OCI-LY7 (cell line): ENCODE data around the gene RIN3.

ENCODE experiments used
- EZH2phosphoT487 ChIP-seq: fragments of 200-600 bp; sonication (generic); IDR thresholded peaks from 2 replicates; pipeline ENCODE4 v1.6.1; 2018; ENCODE audit warnings: low read depth, borderline replicate concordance, mild to moderate bottlenecking, mixed run types, antibody characterized with exemption, low read length, moderate library complexity, mixed read lengths
- TF ChIP-seq, protein P1 (sequence below): fragments of 200-600 bp; sonication (generic); conservative IDR thresholded peaks from 2 replicates; pipeline ENCODE4 v1.5.1; 2014; ENCODE audit warnings: mild to moderate bottlenecking, antibody characterized with exemption, low read length, moderate library complexity, mixed read lengths

DNA sequence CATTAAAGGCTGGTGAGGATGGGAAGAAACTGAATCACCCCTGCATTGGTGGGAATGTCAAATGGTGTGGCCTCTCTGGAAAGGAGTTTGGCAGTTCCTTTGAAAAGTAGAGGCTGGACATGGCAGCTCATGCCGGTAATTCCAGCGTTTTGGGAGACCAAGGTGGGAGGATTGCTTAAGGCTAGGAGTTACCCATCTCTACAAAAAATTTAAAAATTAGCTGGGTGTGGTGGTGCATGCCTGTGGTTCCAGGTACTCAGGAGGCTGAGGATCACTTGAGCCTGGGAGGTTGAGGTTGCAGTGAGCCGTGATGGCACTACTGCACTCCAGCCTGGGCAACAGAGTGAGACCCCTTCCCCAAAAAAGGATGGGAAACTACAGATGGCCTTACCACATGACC, 93.7 kb downstream of the RIN3 start:
- TF ChIP-seq, protein P1, sequence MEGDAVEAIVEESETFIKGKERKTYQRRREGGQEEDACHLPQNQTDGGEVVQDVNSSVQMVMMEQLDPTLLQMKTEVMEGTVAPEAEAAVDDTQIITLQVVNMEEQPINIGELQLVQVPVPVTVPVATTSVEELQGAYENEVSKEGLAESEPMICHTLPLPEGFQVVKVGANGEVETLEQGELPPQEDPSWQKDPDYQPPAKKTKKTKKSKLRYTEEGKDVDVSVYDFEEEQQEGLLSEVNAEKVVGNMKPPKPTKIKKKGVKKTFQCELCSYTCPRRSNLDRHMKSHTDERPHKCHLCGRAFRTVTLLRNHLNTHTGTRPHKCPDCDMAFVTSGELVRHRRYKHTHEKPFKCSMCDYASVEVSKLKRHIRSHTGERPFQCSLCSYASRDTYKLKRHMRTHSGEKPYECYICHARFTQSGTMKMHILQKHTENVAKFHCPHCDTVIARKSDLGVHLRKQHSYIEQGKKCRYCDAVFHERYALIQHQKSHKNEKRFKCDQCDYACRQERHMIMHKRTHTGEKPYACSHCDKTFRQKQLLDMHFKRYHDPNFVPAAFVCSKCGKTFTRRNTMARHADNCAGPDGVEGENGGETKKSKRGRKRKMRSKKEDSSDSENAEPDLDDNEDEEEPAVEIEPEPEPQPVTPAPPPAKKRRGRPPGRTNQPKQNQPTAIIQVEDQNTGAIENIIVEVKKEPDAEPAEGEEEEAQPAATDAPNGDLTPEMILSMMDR: no peak
- TF ChIP-seq EZH2phosphoT487: no peak
